NOMO-1 treated with dmso at 0.1 percent for 144 hours (cell line): ENCODE data around the gene FBXL19.
A peak's percentile ranks its signal among the peaks of the same experiment; 100 is the strongest.
"Not testable (repeated sequence)": the region's sequence is repeated elsewhere in the genome, so short reads cannot be mapped to it uniquely, and the experiment has no call there.

ENCODE experiments used
- DNase-seq: peaks from one replicate; lab custom pipeline; 2025; ENCODE audit not compliant: unreplicated experiment; lab: John Stamatoyannopoulos, UW

The FBXL19 gene

DNA sequence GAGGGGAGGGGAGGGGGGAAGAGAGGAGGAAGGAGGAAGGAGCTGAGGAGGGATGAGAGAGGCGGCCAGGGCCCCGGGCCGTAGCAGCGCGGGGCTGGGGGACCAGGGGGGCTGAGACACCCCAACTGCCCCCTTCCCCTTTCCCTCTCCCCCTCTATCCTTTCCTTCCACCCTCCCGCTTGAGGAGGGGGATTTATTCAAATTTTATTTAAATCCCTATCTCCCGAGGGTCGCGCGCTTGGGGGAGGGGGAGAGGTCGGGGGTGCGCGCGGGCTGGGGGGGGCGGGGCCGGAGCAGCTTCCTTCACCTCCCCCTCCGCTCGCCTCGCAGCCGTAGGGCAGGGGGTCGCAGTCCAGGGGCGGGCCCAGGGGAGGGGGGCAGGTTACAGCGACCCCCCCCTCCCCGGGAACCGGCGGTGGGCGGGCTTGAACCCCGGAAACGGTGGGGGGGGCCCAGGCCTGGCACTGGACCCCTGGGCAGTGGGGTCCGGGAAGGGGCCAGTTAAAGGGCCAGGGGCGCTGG lies at the start of gene FBXL19:
Gene FBXL19 (plus strand): TSS at position 19 of the 522 bp plus-strand sequence. CDS start 2,183 bp downstream, outside the sequence.
- DNase-seq: no peak

- no peak for DNase-seq
These were observed 49.0 kb upstream of the FBXL19 start for GRCh38 chr16:30874244-30874820.

- DNase-seq: peak; percentile 88
These were observed 48.3 kb upstream of the FBXL19 start for GRCh38 chr16:30874821-30875717.

DNA sequence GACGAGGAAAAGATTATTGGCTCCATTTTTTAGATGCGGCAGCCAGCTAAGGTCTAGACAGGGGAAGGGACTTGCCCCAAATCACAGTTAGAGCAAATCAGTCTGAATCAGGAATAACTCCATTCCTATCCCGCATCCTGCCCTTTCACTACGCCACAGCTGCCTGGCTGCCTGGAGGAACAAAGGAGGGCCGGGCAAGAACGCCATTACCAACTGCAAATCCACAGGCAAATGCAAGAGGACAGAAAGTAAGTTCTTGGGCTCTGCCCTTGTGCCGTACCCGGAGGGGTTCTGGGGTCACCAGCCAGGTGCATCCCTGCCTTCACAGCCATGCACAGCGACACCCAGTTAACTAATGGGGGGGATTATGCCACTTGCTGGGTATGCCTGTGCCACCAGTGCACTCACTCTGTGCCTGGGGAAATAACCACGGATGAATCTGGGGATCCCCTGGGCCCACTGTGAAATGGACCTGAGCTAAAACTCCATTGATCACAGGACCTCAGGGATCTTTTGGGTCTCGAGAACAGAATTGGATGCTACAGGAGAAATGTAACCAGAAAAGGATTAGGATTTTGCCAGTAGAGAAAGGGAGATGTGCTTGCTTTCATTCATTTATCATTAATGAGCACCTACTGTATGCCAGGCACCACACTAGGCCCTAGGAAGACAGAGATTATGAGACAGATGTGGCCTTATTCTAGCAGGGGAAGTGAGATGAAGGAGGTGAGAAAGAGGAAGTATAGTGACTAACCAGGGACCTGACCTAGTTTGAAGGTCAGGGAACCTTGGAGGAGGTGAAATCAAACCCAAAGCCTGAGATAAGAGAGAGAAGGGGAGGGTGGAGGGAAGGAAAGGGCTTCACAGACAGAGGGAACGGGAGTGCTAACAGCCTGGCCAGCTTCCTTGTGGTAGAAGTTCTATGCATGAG lies 47.2 kb upstream of the FBXL19 start:
- DNase-seq: peak; percentile 61

- no peak for DNase-seq
These were observed 46.5 kb upstream of the FBXL19 start for GRCh38 chr16:30876867-30877266.

GRCh38 chr16:30882429-30883310 lies 40.7 kb upstream of the FBXL19 start:
- DNase-seq: no peak

GRCh38 chr16:30884760-30885159 lies 38.6 kb upstream of the FBXL19 start:
- no peak for DNase-seq

GRCh38 chr16:30885196-30885595 lies 38.2 kb upstream of the FBXL19 start:
- DNase-seq: no peak

DNA sequence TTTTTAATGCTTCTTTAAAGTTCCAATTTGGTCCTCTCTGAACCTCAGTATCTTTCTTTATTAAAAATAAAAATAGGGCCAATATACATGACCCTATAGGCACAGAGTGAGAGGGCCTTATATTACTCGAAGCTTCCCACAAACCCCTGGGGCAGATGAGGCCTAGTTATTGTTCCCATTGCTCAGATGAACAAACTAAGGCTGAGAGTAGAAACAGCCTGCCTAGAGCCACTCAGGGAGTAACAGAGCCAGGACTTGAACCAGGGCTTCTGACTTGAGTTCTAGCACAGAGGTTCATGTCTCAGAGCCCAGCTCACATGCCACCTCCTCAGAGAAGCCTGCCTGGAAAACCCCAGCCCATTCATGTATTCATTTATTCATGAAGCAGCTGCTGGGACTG lies 37.2 kb upstream of the FBXL19 start:
- DNase-seq: no peak

GRCh38 chr16:30887927-30888326 lies 35.4 kb upstream of the FBXL19 start:
- DNase-seq: no peak

DNA sequence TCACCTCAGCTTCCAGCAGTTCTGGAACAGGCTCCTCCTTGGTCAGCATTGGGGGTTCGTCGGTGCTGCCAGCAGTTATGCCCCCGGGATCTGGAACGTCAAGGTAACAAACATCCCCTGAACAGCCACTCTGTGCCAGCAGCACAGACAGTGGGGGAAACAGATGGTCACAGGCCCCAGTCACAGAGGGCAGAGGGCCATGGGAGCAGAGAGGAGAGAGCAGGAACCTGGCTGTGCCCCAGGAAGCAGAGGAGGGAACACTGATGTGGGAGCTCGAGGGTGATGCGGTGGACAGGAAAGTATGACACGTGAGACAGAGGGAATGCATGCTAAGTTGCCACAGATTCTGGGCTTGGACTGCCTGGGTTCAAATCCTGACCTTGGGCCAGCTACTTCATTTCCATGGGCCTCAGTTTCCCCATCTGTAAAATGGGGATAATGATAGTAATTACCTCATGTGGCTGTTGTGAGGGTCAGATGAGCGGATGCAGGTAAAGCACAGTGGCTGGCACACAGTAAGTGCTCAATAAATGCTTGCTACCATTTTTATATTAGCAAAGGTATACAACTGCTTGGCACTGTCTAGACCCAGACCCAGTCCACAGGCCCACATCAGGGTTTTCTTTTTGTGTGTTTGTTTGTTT lies 34.4 kb upstream of the FBXL19 start:
- no peak for DNase-seq

- no peak for DNase-seq
These were observed 33.7 kb upstream of the FBXL19 start for GRCh38 chr16:30889721-30890120.

GRCh38 chr16:30891043-30891823 lies 32.1 kb upstream of the FBXL19 start:
- not testable (repeated sequence) for DNase-seq

- DNase-seq: no peak
These were observed 30.5 kb upstream of the FBXL19 start for GRCh38 chr16:30892670-30893416.

- DNase-seq: no peak
These were observed 30.0 kb upstream of the FBXL19 start for GRCh38 chr16:30893417-30893743.

DNA sequence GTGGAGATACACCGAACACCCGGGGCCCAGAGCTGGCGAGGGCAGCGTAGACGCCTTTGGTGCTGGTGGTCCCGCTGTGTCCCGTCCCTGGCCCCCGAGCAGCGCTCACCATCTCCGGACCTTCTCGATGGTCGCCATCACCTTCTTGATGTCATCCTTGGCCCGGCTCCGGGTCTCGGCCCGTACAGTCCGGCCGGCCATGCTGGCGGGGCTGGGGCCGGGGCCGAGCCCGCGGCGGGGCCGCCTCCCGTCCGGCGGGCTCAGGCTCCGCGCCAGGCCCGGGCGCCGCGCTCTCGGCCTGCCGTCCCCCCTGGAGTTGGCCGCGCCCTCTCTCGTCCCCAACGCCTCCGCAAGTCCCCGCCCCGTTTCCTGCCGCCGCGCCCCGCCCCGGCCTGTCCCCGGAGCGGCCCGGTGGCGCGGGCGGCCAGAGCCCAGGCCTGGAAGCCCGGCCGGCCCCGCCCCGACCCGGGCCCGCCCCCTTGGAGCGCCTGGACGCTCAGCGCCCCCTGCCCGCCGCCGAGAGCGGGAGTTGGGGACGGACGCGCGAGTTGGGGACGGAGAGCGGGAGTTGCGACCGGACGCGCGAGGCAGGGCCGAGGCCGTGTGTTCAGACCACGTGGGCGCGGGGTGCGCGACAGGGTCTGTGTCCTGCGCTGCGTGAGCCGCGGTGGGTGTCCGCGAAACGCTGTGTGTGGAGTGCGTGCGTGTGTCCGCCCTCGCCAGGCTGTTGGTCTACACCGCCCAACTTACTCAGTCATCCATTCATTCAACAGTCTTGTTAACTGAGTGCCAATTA lies 29.4 kb upstream of the FBXL19 start, which contains the start of gene BCL7C:
Gene BCL7C (minus strand): TSS at position 334 of the 796 bp plus-strand sequence. CDS start 133 bp downstream, at position 201.
- DNase-seq: peak; percentile 97
